HCT116 (cell line): ENCODE measurements around the gene HSPA9. TPM values are rescaled to one million over a fixed set of nuclear protein-coding genes. Genes with fewer than 3 reads are reported as not detected.

Experiments
- ATAC-seq: fragments of 200-7000 bp; cut with Tn5 transposase; 2 replicates; pipeline ENCODE4 v1.9.1; 2020; ENCODE audit warnings: mild to moderate bottlenecking, moderate library complexity
- BruUV-seq: library from RNA; stranded (reverse); fragments of 400-500 nt; replicated peaks from 2 replicates; lab custom pipeline; 2021; lab: Mats Ljungman, UMichigan
- CTCF ChIA-PET: fragments of 300-600 bp; sonication (Branson Sonifier 250); formaldehyde crosslinking; loops from one replicate; lab custom pipeline; 2021; ENCODE audit warnings: antibody characterized with exemption; lab: Charles Lee
- POLR2A ChIA-PET: fragments of 300-600, 350-600 bp; sonication (Branson Sonifier 250); formaldehyde crosslinking; loops from one replicate; lab custom pipeline; 2021; ENCODE audit warnings: antibody characterized with exemption; lab: Charles Lee
- RAD21 ChIA-PET, 2 experiments: fragments of 300-600 bp; sonication (Branson Sonifier 250); formaldehyde crosslinking; loops; one replicate each; lab custom pipeline; 2023; ENCODE audit warnings: low total read pairs in 2 of 2; ENCODE audit not compliant: uncharacterized antibody in 2 of 2, unreplicated experiment in 2 of 2, low non-redundant PET in 1 of 2; lab: Charles Lee
- DNase-seq: peaks from one replicate; pipeline ENCODE4 v3.0.0-alpha.2; 2010; ENCODE audit warnings: low read depth, low spot score
- H2AFZ ChIP-seq: fragments of 200-600 bp; shearing (Covaris generic), sonication (generic); 2 replicates; pipeline ENCODE4 v1.6.1; 2017; ENCODE audit warnings: low read depth, mixed run types, mixed read lengths, antibody characterized with exemption, low read length; ENCODE audit not compliant: poor library complexity, severe bottlenecking
- H3K27ac ChIP-seq: 2 replicates; pipeline ENCODE4 v1.5.1; 2012; ENCODE audit warnings: low read depth, low read length
- H3K27me3 ChIP-seq: fragments of 200-600 bp; sonication (generic); 2 replicates; pipeline ENCODE4 v1.6.1; 2016; ENCODE audit warnings: mixed run types, low read length, mixed read lengths; ENCODE audit not compliant: insufficient read depth
- H3K36me3 ChIP-seq, 2 experiments: fragments of 200-500 bp in 1 of 2; fragments of 200-600 bp in 1 of 2; sonication (Bioruptor generic) in 1 of 2; sonication (generic) in 1 of 2; 2 replicates each; pipeline versions ENCODE4 v1.5.1 to v1.6.1; 2014 to 2016; ENCODE audit warnings: low read length in 2 of 2, inconsistent platforms in 1 of 2, mixed read lengths in 1 of 2, mixed run types in 1 of 2; ENCODE audit not compliant: insufficient read depth in 2 of 2, control insufficient read depth in 1 of 2
- H3K4me1 ChIP-seq, 2 experiments: fragments of 200-600 bp in 1 of 2; sonication (generic) in 1 of 2; 2 replicates each; pipeline versions ENCODE4 v1.5.1 to v1.6.1; 2012 to 2017; ENCODE audit warnings: low read length in 2 of 2, inconsistent platforms in 1 of 2, mild to moderate bottlenecking in 1 of 2, mixed read lengths in 1 of 2, mixed run types in 1 of 2, moderate library complexity in 1 of 2; ENCODE audit not compliant: insufficient read depth in 2 of 2, control insufficient read depth in 1 of 2
- H3K4me2 ChIP-seq: fragments of 200-600 bp; sonication (generic); 2 replicates; pipeline ENCODE4 v1.6.1; 2017; ENCODE audit warnings: mixed run types, low read length, mixed read lengths
- H3K4me3 ChIP-seq, 2 experiments: fragments of 200-600 bp in 1 of 2; sonication (generic) in 1 of 2; replicated peaks in 1 of 2; 2 replicates each; pipeline ENCODE4 v1.5.1; 2011 to 2016; ENCODE audit warnings: low read length in 2 of 2, control low read depth in 1 of 2, low read depth in 1 of 2, mild to moderate bottlenecking in 1 of 2, mixed read lengths in 1 of 2, mixed run types in 1 of 2
- H3K79me2 ChIP-seq: fragments of 200-600 bp; sonication (generic); 2 replicates; pipeline ENCODE4 v1.6.1; 2017; ENCODE audit warnings: mild to moderate bottlenecking, mixed run types, low read length, moderate library complexity, mixed read lengths; ENCODE audit not compliant: insufficient read depth
- H3K9ac ChIP-seq: fragments of 200-600 bp; sonication (generic); 2 replicates; pipeline ENCODE4 v1.6.1; 2016; ENCODE audit warnings: low read length, mixed read lengths
- H3K9me2 ChIP-seq: fragments of 200-600 bp; sonication (generic), shearing (Covaris generic); 2 replicates; pipeline ENCODE4 v1.6.1; 2017; ENCODE audit warnings: mixed run types, mild to moderate bottlenecking, moderate library complexity; ENCODE audit not compliant: insufficient read depth
- H3K9me3 ChIP-seq, 2 experiments: fragments of 200-500 bp in 1 of 2; fragments of 200-600 bp in 1 of 2; sonication (Bioruptor generic) in 1 of 2; sonication (generic) in 1 of 2; 2 replicates each; pipeline ENCODE4 v1.6.1; 2014 to 2017; ENCODE audit warnings: low read length in 2 of 2, mixed read lengths in 2 of 2, inconsistent platforms in 1 of 2, low read depth in 1 of 2, mild to moderate bottlenecking in 1 of 2, mixed run types in 1 of 2, moderate library complexity in 1 of 2; ENCODE audit not compliant: control insufficient read depth in 1 of 2, insufficient read depth in 1 of 2
- H4K20me1 ChIP-seq: fragments of 200-600 bp; sonication (generic), shearing (Covaris generic); 2 replicates; pipeline ENCODE4 v1.6.1; 2017; ENCODE audit warnings: mixed run types, mild to moderate bottlenecking, moderate library complexity; ENCODE audit not compliant: insufficient read depth
- ATF3 ChIP-seq: IDR thresholded peaks from 2 replicates; pipeline ENCODE4 v1.6.1; 2012
- EZH2 ChIP-seq: fragments of 200-600 bp; sonication (generic); IDR thresholded peaks from 2 replicates; pipeline ENCODE4 v1.6.1; 2017; ENCODE audit warnings: antibody characterized with exemption, mixed run types
- FOSL1 ChIP-seq: IDR thresholded peaks from 2 replicates; pipeline ENCODE4 v1.6.1; 2012; ENCODE audit warnings: low read depth
- JUND ChIP-seq: IDR thresholded peaks from 2 replicates; pipeline ENCODE4 v1.6.1; 2012
- POLR2A ChIP-seq: IDR thresholded peaks from 2 replicates; pipeline ENCODE4 v1.7.0; 2011; ENCODE audit warnings: borderline replicate concordance; ENCODE audit not compliant: insufficient read depth, insufficient read length; ENCODE audit errors: extremely low read depth
- POLR2AphosphoS5 ChIP-seq: IDR thresholded peaks from 2 replicates; pipeline ENCODE4 v1.6.1; 2011; ENCODE audit warnings: mild to moderate bottlenecking, low read depth, low read length, moderate library complexity
- SIN3A ChIP-seq: IDR thresholded peaks from 2 replicates; pipeline ENCODE4 v1.6.1; 2012; ENCODE audit warnings: low read depth
- SP1 ChIP-seq: IDR thresholded peaks from 2 replicates; pipeline ENCODE4 v1.6.1; 2012; ENCODE audit warnings: low read depth
- SRF ChIP-seq: IDR thresholded peaks from 2 replicates; pipeline ENCODE4 v1.6.1; 2012; ENCODE audit warnings: low read depth
- TCF7L2 ChIP-seq: IDR thresholded peaks from 2 replicates; pipeline ENCODE4 v1.7.0; 2011; ENCODE audit warnings: borderline replicate concordance, inconsistent platforms; ENCODE audit not compliant: insufficient read depth, insufficient read length; ENCODE audit errors: extremely low read depth
- YY1 ChIP-seq: IDR thresholded peaks from 2 replicates; pipeline ENCODE4 v1.6.1; 2011; ENCODE audit warnings: low read length, low read depth, moderate library complexity, mild to moderate bottlenecking; ENCODE audit not compliant: insufficient replicate concordance; ENCODE audit errors: extremely low read depth
- intact Hi-C: fragments of 100-400 bp; cut with micrococcal nuclease; formaldehyde crosslinking; loops from 2 replicates; pipeline ENCODE4 v1.10.0; 2022
- total RNA-seq: library from RNA; stranded (reverse); gene quantifications from one replicate; pipeline ENCODE4 v1.2.1, GENCODE V29; 2021; ENCODE audit not compliant: unreplicated experiment
- TF ChIP-seq, protein P1 (sequence below): IDR thresholded peaks from 2 replicates; pipeline ENCODE4 v1.6.1; 2012
- TF ChIP-seq, protein P2 (sequence below), 3 experiments: fragments of 200-600 bp in 1 of 3; sonication (generic) in 1 of 3; IDR thresholded peaks in 2 of 3; conservative IDR thresholded peaks in 1 of 3; 2 replicates each; pipeline ENCODE4 v1.5.1; 2012 to 2017; ENCODE audit warnings: low read depth in 2 of 3, low read length in 2 of 3, antibody characterized with exemption in 1 of 3, borderline replicate concordance in 1 of 3, control low read depth in 1 of 3, mild to moderate bottlenecking in 1 of 3, mixed read lengths in 1 of 3, mixed run types in 1 of 3, moderate library complexity in 1 of 3; ENCODE audit not compliant: insufficient read depth in 1 of 3

HSPA9 gene
- total RNA-seq, 1 experiment from 2014 or later = 486 TPM

DNA sequence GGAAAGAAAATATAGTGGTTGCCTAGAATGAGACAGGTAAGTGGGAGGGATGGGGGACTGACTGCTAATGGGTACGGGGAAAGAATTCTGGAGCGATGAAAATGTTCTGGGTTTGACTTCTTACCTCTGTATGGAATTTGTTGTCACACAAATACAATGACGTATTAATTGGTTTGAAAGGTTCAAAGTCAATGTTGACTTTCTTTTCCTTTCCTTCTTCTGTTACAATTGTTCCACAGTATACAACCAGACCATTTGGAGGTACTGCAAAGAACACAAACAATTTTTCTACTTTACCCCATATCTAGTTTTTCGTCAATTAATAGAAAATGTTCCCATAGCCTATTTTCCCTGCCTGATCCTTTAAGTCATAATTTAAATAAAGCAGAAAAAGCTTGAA lies 57.8 kb downstream of the HSPA9 start:
- ATAC-seq = no peak
- ChIA-PET CTCF (interaction anchor here (1.2 kb wide), 1 partner anchor 53 kb away, joined by 3 read pairs; the partner anchor contains the start of gene EGR1), RAD21 (no interaction called here), POLR2A (no interaction called here)
- no TSS peak for BruUV-seq
- H2AFZ ChIP-seq = no peak overlapping the region
- TF ChIP-seq FOSL1 (no peak), TCF7L2 (no peak)
- TF ChIP-seq, protein P1, sequence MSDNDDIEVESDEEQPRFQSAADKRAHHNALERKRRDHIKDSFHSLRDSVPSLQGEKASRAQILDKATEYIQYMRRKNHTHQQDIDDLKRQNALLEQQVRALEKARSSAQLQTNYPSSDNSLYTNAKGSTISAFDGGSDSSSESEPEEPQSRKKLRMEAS = no peak
- H3K9ac ChIP-seq = no peak overlapping the region
- H3K27me3 ChIP-seq = no peaks in the 10 kb centered on the region
- no peaks in the 10 kb centered on the region for H3K9me3 ChIP-seq
- H3K79me2 ChIP-seq = peaks cover 97% of the 10 kb centered on the region
- intact Hi-C loops = no loop called here
- no peak overlapping the region for H3K27ac ChIP-seq
- H3K4me1 ChIP-seq = no peaks in the 10 kb centered on the region
- no peak overlapping the region for H3K4me3 ChIP-seq
- H3K36me3 ChIP-seq = peaks cover 42 to 63% of the 10 kb centered on the region in 2 experiments
- no peak for DNase-seq
- no peaks in the 10 kb centered on the region for H3K9me2 ChIP-seq
- peaks cover 30% of the 10 kb centered on the region for H4K20me1 ChIP-seq
- H3K4me2 ChIP-seq = no peak overlapping the region

- H2AFZ ChIP-seq = no peak overlapping the region
- H3K4me2 ChIP-seq = no peak overlapping the region
- H3K9me2 ChIP-seq = no peaks in the 10 kb centered on the region
- H3K9me3 ChIP-seq = no peaks in the 10 kb centered on the region
- ChIA-PET RAD21 (no interaction called here), POLR2A (no interaction called here), CTCF (no interaction called here)
- ATAC-seq (no peak), DNase-seq (no peak)
- H3K36me3 ChIP-seq = peaks cover 50 to 73% of the 10 kb centered on the region in 2 experiments
- no peak overlapping the region for H3K27ac ChIP-seq
- H3K4me1 ChIP-seq = no peaks in the 10 kb centered on the region
- no peak overlapping the region for H3K9ac ChIP-seq
- H3K27me3 ChIP-seq = no peaks in the 10 kb centered on the region
- intact Hi-C loops = no loop called here
- peaks cover 29% of the 10 kb centered on the region for H4K20me1 ChIP-seq
- TSS peak; percentile 16 for BruUV-seq
- H3K79me2 ChIP-seq = peaks cover 93% of the 10 kb centered on the region
- H3K4me3 ChIP-seq = no peak overlapping the region
- TF ChIP-seq POLR2A = no peak
- TF ChIP-seq, protein P1 = no peak
- TF ChIP-seq ATF3 = no peak
- TF ChIP-seq SP1 = no peak
- no peak for TF ChIP-seq EZH2
- TF ChIP-seq SIN3A = no peak
- no peak for TF ChIP-seq TCF7L2
- TF ChIP-seq YY1 = no peak
- TF ChIP-seq, protein P2, sequence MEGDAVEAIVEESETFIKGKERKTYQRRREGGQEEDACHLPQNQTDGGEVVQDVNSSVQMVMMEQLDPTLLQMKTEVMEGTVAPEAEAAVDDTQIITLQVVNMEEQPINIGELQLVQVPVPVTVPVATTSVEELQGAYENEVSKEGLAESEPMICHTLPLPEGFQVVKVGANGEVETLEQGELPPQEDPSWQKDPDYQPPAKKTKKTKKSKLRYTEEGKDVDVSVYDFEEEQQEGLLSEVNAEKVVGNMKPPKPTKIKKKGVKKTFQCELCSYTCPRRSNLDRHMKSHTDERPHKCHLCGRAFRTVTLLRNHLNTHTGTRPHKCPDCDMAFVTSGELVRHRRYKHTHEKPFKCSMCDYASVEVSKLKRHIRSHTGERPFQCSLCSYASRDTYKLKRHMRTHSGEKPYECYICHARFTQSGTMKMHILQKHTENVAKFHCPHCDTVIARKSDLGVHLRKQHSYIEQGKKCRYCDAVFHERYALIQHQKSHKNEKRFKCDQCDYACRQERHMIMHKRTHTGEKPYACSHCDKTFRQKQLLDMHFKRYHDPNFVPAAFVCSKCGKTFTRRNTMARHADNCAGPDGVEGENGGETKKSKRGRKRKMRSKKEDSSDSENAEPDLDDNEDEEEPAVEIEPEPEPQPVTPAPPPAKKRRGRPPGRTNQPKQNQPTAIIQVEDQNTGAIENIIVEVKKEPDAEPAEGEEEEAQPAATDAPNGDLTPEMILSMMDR (IDR thresholded peaks at IDR 0.05 in 2 of 3, conservative IDR thresholded peaks at IDR 0.05 in 1 of 3; ENCODE audit: borderline replicate concordance in 1 of 3, insufficient read depth in 1 of 3, low read depth in 2 of 3, low read length in 2 of 3) = no peak
- no peak for TF ChIP-seq POLR2AphosphoS5
- no peak for TF ChIP-seq SRF
- TF ChIP-seq JUND = no peak
Measured at GRCh38 chr5:138515556-138516245, 59.5 kb downstream of the HSPA9 start.
